WTC11 (cell line): ENCODE measurements around the gene MAP3K1. TPM values are rescaled to one million over a fixed set of nuclear protein-coding genes. Genes with fewer than 3 reads are reported as not detected.

ENCODE experiments used
- ATAC-seq: fragments of 200-7000 bp; cut with Tn5 transposase; 2 replicates; pipeline ENCODE4 v1.10.0; 2021; ENCODE audit warnings: mild to moderate bottlenecking, moderate library complexity
- CTCF ChIA-PET: fragments of 300-600 bp; sonication (Branson Sonifier 250); formaldehyde crosslinking; loops from one replicate; lab custom pipeline; 2021; ENCODE audit warnings: antibody characterized with exemption; lab: Charles Lee
- POLR2A ChIA-PET: fragments of 350-600 bp; sonication (Branson Sonifier 250); formaldehyde crosslinking; loops from one replicate; lab custom pipeline; 2021; ENCODE audit warnings: antibody characterized with exemption; lab: Charles Lee
- DNase-seq: peaks from one replicate; pipeline ENCODE4 v3.0.0; 2021; ENCODE audit warnings: low spot score
- H3K27ac Mint-ChIP-seq: 2 replicates; pipeline ENCODE4 v1.8.0; 2021; ENCODE audit warnings: mixed read lengths
- H3K27me3 Mint-ChIP-seq: 2 replicates; pipeline ENCODE4 v1.8.0; 2021; ENCODE audit warnings: low read depth, mild to moderate bottlenecking, moderate library complexity, mixed read lengths
- H3K36me3 Mint-ChIP-seq: 2 replicates; pipeline ENCODE4 v1.8.0; 2021; ENCODE audit warnings: mixed read lengths
- H3K4me1 Mint-ChIP-seq: 2 replicates; pipeline ENCODE4 v1.8.0; 2022; ENCODE audit warnings: mixed read lengths
- H3K4me3 Mint-ChIP-seq: 2 replicates; pipeline ENCODE4 v1.8.0; 2021; ENCODE audit warnings: mild to moderate bottlenecking, moderate library complexity, mixed read lengths
- H3K9me3 Mint-ChIP-seq: 2 replicates; pipeline ENCODE4 v1.8.0; 2021; ENCODE audit warnings: mixed read lengths
- ATF1 ChIP-seq: sonication (generic); formaldehyde crosslinking; IDR thresholded peaks from 2 replicates; pipeline ENCODE4 v1.8.1; 2023; ENCODE audit warnings: mild to moderate bottlenecking, moderate library complexity, missing genetic modification reagents
- CDX4 ChIP-seq: fragments of 250-450 bp; sonication (Bioruptor Pico); IDR thresholded peaks from 2 replicates; pipeline ENCODE4 v1.9.0; 2021; ENCODE audit warnings: moderate library complexity, mild to moderate bottlenecking, inconsistent platforms, borderline replicate concordance
- CREB1 ChIP-seq: sonication (generic); formaldehyde crosslinking; IDR thresholded peaks from 2 replicates; pipeline ENCODE4 v1.8.0; 2023; ENCODE audit warnings: mild to moderate bottlenecking, missing genetic modification reagents
- ELF4 ChIP-seq: sonication (generic); formaldehyde crosslinking; IDR thresholded peaks from 2 replicates; pipeline ENCODE4 v1.8.1; 2022; ENCODE audit warnings: low read depth, mild to moderate bottlenecking, moderate library complexity, missing genetic modification reagents
- FOXK1 ChIP-seq: sonication (generic); formaldehyde crosslinking; IDR thresholded peaks from 2 replicates; pipeline ENCODE4 v1.8.0; 2022; ENCODE audit warnings: mild to moderate bottlenecking, moderate library complexity, missing genetic modification reagents
- GRHL2 ChIP-seq: fragments of 250-450 bp; sonication (Bioruptor Pico); IDR thresholded peaks from 2 replicates; pipeline ENCODE4 v1.8.0; 2022; ENCODE audit warnings: mild to moderate bottlenecking, moderate library complexity; ENCODE audit not compliant: insufficient replicate concordance, severe bottlenecking
- GTF2I ChIP-seq: fragments of 250-450 bp; sonication (Bioruptor Pico); conservative IDR thresholded peaks from 2 replicates; pipeline ENCODE4 v1.4.0; 2021; ENCODE audit warnings: mild to moderate bottlenecking
- JAZF1 ChIP-seq: fragments of 250-450 bp; sonication (Bioruptor Pico); IDR thresholded peaks from 2 replicates; pipeline ENCODE4 v1.9.0; 2021; ENCODE audit warnings: moderate library complexity, mild to moderate bottlenecking, inconsistent platforms
- MLX ChIP-seq: sonication (generic); formaldehyde crosslinking; IDR thresholded peaks from 2 replicates; pipeline ENCODE4 v1.8.1; 2023; ENCODE audit warnings: mild to moderate bottlenecking, missing genetic modification reagents, moderate library complexity
- NR1H2 ChIP-seq: sonication (generic); formaldehyde crosslinking; IDR thresholded peaks from 2 replicates; pipeline ENCODE4 v1.9.0; 2021; ENCODE audit warnings: mild to moderate bottlenecking, moderate library complexity, missing genetic modification reagents
- NR2C2 ChIP-seq: sonication (generic); formaldehyde crosslinking; IDR thresholded peaks from 2 replicates; pipeline ENCODE4 v1.8.0; 2022; ENCODE audit warnings: mild to moderate bottlenecking, missing genetic modification reagents
- ZBTB43 ChIP-seq: sonication (generic); formaldehyde crosslinking; IDR thresholded peaks from 2 replicates; pipeline ENCODE4 v1.8.1; 2023; ENCODE audit warnings: mild to moderate bottlenecking, missing genetic modification reagents
- ZNF232 ChIP-seq: sonication (generic); formaldehyde crosslinking; IDR thresholded peaks from 2 replicates; pipeline ENCODE4 v1.8.0; 2022; ENCODE audit warnings: mild to moderate bottlenecking, missing genetic modification reagents
- ZNF263 ChIP-seq: sonication (generic); formaldehyde crosslinking; IDR thresholded peaks from 2 replicates; pipeline ENCODE4 v1.8.1; 2022; ENCODE audit warnings: low read depth, mild to moderate bottlenecking, moderate library complexity, missing genetic modification reagents
- ZNF396 ChIP-seq: fragments of 250-450 bp; sonication (Bioruptor Pico); IDR thresholded peaks from 2 replicates; pipeline ENCODE4 v1.8.0; 2021; ENCODE audit warnings: mild to moderate bottlenecking, moderate library complexity, borderline replicate concordance
- ZNF416 ChIP-seq: fragments of 250-450 bp; sonication (Bioruptor Pico); IDR thresholded peaks from 2 replicates; pipeline ENCODE4 v1.9.0; 2021; ENCODE audit warnings: mild to moderate bottlenecking, inconsistent platforms
- total RNA-seq: library from RNA; stranded (reverse); gene quantifications from 3 replicates; pipeline ENCODE4 v1.2.3, GENCODE V29; 2021
- TF ChIP-seq, protein P1 (sequence below): sonication (generic); formaldehyde crosslinking; IDR thresholded peaks from 2 replicates; pipeline ENCODE4 v1.8.0; 2023; ENCODE audit warnings: missing genetic modification reagents
- TF ChIP-seq, protein P2 (sequence below): fragments of 250-450 bp; sonication (Bioruptor Pico); IDR thresholded peaks from 2 replicates; pipeline ENCODE4 v1.8.0; 2021; ENCODE audit warnings: mild to moderate bottlenecking
- TF ChIP-seq, protein P3 (sequence below): sonication (generic); formaldehyde crosslinking; IDR thresholded peaks from 2 replicates; pipeline ENCODE4 v1.8.1; 2022; ENCODE audit warnings: missing genetic modification reagents, borderline replicate concordance
- TF ChIP-seq, protein P4 (sequence below): sonication (generic); formaldehyde crosslinking; IDR thresholded peaks from 2 replicates; pipeline ENCODE4 v1.8.1; 2023; ENCODE audit warnings: mild to moderate bottlenecking, missing genetic modification reagents, borderline replicate concordance
- TF ChIP-seq, protein P5 (sequence below): sonication (generic); formaldehyde crosslinking; IDR thresholded peaks from 2 replicates; pipeline ENCODE4 v1.8.1; 2023; ENCODE audit warnings: mild to moderate bottlenecking, missing genetic modification reagents

Gene MAP3K1
- total RNA-seq, 1 experiment from 2014 or later, result 16.3 TPM

- ATAC-seq, result no peak
- no peaks in the 10 kb centered on the region for H3K27me3 Mint-ChIP-seq
Measured at GRCh38 chr5:56881571-56881970, 66.2 kb downstream of the MAP3K1 start.

GRCh38 chr5:56893251-56893951 is 78.1 kb downstream of the MAP3K1 start:
- no peaks in the 10 kb centered on the region for H3K4me1 Mint-ChIP-seq
- no peak for TF ChIP-seq MLX (CRISPR knock-in tag)
- TF ChIP-seq, protein P1, sequence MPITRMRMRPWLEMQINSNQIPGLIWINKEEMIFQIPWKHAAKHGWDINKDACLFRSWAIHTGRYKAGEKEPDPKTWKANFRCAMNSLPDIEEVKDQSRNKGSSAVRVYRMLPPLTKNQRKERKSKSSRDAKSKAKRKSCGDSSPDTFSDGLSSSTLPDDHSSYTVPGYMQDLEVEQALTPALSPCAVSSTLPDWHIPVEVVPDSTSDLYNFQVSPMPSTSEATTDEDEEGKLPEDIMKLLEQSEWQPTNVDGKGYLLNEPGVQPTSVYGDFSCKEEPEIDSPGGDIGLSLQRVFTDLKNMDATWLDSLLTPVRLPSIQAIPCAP (CRISPR knock-in tag), result no peak
- no peak for TF ChIP-seq JAZF1 (CRISPR knock-in tag)
- TF ChIP-seq ZNF232 (CRISPR knock-in tag), result no peak
- no peak for TF ChIP-seq CDX4 (CRISPR knock-in tag)
- TF ChIP-seq, protein P2, sequence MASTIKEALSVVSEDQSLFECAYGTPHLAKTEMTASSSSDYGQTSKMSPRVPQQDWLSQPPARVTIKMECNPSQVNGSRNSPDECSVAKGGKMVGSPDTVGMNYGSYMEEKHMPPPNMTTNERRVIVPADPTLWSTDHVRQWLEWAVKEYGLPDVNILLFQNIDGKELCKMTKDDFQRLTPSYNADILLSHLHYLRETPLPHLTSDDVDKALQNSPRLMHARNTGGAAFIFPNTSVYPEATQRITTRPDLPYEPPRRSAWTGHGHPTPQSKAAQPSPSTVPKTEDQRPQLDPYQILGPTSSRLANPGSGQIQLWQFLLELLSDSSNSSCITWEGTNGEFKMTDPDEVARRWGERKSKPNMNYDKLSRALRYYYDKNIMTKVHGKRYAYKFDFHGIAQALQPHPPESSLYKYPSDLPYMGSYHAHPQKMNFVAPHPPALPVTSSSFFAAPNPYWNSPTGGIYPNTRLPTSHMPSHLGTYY, result no peak

More at GRCh38 chr5:56881571-56881970, 66.2 kb downstream of the MAP3K1 start:
- no peak for DNase-seq
- CTCF ChIA-PET, result no interaction called here
- TF ChIP-seq ZNF416 (CRISPR knock-in tag) (no peak), CREB1 (CRISPR knock-in tag) (no peak), NR1H2 (CRISPR knock-in tag) (no peak), ZBTB43 (CRISPR knock-in tag) (no peak), ZNF263 (CRISPR knock-in tag) (no peak), ZNF396 (no peak), GTF2I (CRISPR knock-in tag) (no peak), ATF1 (no peak), ZNF232 (CRISPR knock-in tag) (no peak), FOXK1 (CRISPR knock-in tag) (no peak), ELF4 (CRISPR knock-in tag) (no peak), GRHL2 (CRISPR knock-in tag) (no peak), NR2C2 (CRISPR knock-in tag) (no peak)
- TF ChIP-seq, protein P3, sequence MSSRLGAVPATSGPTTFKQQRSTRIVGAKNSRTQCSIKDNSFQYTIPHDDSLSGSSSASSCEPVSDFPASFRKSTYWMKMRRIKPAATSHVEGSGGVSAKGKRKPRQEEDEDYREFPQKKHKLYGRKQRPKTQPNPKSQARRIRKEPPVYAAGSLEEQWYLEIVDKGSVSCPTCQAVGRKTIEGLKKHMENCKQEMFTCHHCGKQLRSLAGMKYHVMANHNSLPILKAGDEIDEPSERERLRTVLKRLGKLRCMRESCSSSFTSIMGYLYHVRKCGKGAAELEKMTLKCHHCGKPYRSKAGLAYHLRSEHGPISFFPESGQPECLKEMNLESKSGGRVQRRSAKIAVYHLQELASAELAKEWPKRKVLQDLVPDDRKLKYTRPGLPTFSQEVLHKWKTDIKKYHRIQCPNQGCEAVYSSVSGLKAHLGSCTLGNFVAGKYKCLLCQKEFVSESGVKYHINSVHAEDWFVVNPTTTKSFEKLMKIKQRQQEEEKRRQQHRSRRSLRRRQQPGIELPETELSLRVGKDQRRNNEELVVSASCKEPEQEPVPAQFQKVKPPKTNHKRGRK (CRISPR knock-in tag), result no peak
- TF ChIP-seq, protein P4, sequence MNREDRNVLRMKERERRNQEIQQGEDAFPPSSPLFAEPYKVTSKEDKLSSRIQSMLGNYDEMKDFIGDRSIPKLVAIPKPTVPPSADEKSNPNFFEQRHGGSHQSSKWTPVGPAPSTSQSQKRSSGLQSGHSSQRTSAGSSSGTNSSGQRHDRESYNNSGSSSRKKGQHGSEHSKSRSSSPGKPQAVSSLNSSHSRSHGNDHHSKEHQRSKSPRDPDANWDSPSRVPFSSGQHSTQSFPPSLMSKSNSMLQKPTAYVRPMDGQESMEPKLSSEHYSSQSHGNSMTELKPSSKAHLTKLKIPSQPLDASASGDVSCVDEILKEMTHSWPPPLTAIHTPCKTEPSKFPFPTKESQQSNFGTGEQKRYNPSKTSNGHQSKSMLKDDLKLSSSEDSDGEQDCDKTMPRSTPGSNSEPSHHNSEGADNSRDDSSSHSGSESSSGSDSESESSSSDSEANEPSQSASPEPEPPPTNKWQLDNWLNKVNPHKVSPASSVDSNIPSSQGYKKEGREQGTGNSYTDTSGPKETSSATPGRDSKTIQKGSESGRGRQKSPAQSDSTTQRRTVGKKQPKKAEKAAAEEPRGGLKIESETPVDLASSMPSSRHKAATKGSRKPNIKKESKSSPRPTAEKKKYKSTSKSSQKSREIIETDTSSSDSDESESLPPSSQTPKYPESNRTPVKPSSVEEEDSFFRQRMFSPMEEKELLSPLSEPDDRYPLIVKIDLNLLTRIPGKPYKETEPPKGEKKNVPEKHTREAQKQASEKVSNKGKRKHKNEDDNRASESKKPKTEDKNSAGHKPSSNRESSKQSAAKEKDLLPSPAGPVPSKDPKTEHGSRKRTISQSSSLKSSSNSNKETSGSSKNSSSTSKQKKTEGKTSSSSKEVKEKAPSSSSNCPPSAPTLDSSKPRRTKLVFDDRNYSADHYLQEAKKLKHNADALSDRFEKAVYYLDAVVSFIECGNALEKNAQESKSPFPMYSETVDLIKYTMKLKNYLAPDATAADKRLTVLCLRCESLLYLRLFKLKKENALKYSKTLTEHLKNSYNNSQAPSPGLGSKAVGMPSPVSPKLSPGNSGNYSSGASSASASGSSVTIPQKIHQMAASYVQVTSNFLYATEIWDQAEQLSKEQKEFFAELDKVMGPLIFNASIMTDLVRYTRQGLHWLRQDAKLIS (CRISPR knock-in tag), result no peak
- TF ChIP-seq, protein P5, sequence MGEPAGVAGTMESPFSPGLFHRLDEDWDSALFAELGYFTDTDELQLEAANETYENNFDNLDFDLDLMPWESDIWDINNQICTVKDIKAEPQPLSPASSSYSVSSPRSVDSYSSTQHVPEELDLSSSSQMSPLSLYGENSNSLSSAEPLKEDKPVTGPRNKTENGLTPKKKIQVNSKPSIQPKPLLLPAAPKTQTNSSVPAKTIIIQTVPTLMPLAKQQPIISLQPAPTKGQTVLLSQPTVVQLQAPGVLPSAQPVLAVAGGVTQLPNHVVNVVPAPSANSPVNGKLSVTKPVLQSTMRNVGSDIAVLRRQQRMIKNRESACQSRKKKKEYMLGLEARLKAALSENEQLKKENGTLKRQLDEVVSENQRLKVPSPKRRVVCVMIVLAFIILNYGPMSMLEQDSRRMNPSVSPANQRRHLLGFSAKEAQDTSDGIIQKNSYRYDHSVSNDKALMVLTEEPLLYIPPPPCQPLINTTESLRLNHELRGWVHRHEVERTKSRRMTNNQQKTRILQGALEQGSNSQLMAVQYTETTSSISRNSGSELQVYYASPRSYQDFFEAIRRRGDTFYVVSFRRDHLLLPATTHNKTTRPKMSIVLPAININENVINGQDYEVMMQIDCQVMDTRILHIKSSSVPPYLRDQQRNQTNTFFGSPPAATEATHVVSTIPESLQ (CRISPR knock-in tag), result no peak
- Mint-ChIP-seq H3K4me3 (no peak overlapping the region), H3K27ac (no peak overlapping the region), H3K9me3 (no peaks in the 10 kb centered on the region), H3K4me1 (no peaks in the 10 kb centered on the region), H3K36me3 (peaks cover 60% of the 10 kb centered on the region)
- POLR2A ChIA-PET, result no interaction called here

More at GRCh38 chr5:56893251-56893951, 78.1 kb downstream of the MAP3K1 start:
- ChIA-PET POLR2A (no interaction called here), CTCF (no interaction called here)
- DNase-seq (no peak), ATAC-seq (no peak)
- Mint-ChIP-seq H3K27ac (no peak overlapping the region), H3K9me3 (no peaks in the 10 kb centered on the region), H3K4me3 (no peak overlapping the region), H3K27me3 (no peaks in the 10 kb centered on the region), H3K36me3 (peaks cover 40% of the 10 kb centered on the region)
